PFSK-1 (cell line): ENCODE results near the gene STRA6.

Experiments used
- POLR2AphosphoS5 ChIP-seq: IDR thresholded peaks from 2 replicates; pipeline ENCODE4 v1.6.1; 2012; ENCODE audit warnings: low read depth, mild to moderate bottlenecking, control low read depth, low read length, moderate library complexity
- REST ChIP-seq, 2 experiments: IDR thresholded peaks; 2 replicates each; pipeline versions ENCODE4 v1.6.1 to v1.8.0; 2011 to 2012; ENCODE audit warnings: low read depth in 2 of 2, low read length in 2 of 2, control low read depth in 1 of 2, inconsistent platforms in 1 of 2, mild to moderate bottlenecking in 1 of 2, moderate library complexity in 1 of 2; ENCODE audit not compliant: insufficient read depth in 1 of 2
- TAF1 ChIP-seq: IDR thresholded peaks from 2 replicates; pipeline ENCODE4 v1.6.1; 2012; ENCODE audit warnings: low read length, control low read depth, borderline replicate concordance; ENCODE audit not compliant: insufficient read depth

GRCh38 chr15:74159773-74160172, 42.8 kb downstream of the STRA6 start:
- no peak for TF ChIP-seq POLR2AphosphoS5
- no peak for TF ChIP-seq TAF1
- no peak for TF ChIP-seq REST (IDR thresholded peaks at IDR 0.05; ENCODE audit: insufficient read depth in 1 of 2, low read depth in 2 of 2, low read length in 2 of 2)
